HG03460 (cell line): ENCODE measurements around the gene RRAGD.
A peak's percentile ranks its signal among the peaks of the same experiment; 100 is the strongest.

Experiments used
- ATAC-seq: cut with Tn5 transposase; IDR thresholded peaks from one replicate; pipeline ENCODE4 v1.9.1; 2021; ENCODE audit not compliant: unreplicated experiment

Gene RRAGD, protein sequence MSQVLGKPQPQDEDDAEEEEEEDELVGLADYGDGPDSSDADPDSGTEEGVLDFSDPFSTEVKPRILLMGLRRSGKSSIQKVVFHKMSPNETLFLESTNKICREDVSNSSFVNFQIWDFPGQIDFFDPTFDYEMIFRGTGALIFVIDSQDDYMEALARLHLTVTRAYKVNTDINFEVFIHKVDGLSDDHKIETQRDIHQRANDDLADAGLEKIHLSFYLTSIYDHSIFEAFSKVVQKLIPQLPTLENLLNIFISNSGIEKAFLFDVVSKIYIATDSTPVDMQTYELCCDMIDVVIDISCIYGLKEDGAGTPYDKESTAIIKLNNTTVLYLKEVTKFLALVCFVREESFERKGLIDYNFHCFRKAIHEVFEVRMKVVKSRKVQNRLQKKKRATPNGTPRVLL

DNA sequence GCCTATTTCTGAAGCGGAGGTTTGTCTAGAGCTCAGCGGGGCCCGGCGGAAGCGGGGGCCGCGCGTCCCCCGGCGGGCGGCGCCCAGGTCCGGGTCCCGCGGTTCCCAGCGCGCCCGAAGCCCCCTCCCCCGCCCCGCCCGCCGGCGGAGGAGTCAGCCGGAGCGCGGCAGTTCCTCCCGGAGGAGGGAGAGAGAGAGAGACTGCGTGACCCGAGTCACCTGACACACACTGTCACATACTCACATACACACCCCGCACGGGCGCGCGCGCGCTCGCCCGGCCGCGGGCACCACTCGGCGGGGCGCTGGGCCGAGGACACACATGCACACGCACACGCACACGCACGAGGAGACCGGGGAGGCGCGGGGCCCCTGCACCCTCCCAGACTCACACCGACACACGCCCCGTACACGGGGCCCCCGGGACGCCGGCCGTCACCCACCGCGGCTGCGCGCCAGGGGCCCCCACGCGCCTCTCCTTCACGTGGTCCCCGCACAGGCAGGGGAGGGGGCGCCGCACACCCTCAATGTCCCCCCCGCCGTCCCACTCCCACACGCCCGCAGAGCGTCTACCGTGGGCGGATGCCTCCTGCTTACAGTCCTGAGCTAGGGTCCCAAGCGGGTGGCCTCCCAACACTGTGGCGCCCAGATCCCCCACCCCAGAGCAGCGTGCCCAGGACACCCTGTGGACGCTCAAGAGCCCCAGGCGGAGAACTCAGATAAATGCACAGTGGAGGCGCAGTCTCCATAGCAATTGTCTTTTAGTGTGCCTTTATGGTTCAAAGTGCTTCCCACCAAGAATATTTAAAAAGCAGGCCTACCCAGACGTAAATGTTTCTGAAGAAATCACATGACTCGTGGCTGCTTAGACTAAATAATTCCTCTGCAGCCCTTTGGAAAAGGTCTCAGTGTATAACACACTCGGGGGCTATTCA, at the start of gene RRAGD:
Gene RRAGD, minus strand, starts transcription at position 203 of the 935 bp plus-strand sequence. CDS start 280 bp downstream, outside the sequence.
- ATAC-seq: peak; percentile 81

DNA sequence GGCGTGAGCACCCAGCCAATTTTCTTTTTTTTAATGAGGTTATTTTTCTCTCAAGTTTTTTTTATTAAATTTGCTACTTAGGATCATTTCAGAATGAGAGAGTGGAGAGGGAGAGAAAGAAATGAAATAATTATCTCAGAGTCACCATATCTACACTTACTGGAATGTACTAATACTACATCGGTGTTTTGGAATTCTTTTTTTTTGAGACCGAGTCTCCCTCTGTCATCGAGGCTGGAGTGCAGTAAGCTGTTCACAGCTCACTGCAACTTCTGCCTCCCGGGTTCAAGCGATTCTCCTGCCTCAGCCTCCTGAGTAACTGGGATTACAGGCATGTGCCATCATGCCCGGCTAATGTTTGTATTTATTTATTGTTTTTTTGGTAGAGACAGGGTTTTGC, 48.6 kb upstream of the RRAGD start:
- no peak for ATAC-seq

DNA sequence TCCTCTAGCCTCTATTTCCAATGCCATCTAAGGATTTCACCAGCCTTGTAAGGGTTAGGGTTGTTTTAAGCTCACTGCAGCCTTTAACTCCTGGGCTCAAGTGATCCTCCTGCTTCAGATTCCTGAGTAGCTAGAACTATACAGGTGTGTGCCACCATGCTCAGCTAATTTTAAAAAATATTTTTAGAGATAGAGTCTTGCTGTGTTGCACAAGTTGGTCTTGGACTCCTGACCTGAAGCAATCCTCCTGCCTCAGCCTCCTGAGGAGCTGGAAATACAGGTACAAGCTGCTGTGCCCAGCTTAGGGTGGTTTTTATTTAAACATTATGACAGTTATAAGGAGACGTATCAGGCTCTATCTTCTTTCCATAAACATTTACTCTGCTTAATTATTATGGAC, 47.4 kb upstream of the RRAGD start:
- ATAC-seq: no peak

DNA sequence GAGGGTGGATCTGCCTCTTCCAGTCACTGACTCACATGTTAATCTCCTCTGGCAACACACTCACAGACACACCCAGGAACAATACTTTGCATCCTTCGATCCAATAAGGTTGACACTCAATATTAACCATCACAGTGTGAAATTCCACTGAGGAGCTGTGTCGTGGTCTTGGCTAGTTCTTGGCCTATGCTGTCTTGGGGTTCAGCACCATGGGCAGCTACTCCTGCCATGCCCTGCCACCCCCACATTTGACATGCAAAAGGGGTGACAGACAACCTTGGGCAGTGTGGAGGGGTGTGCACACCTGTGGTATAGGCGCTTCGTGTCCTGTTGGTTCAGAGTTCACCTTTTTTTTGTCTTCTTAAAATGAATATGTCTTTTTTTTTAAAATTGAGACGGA, 46.6 kb upstream of the RRAGD start:
- no peak for ATAC-seq

DNA sequence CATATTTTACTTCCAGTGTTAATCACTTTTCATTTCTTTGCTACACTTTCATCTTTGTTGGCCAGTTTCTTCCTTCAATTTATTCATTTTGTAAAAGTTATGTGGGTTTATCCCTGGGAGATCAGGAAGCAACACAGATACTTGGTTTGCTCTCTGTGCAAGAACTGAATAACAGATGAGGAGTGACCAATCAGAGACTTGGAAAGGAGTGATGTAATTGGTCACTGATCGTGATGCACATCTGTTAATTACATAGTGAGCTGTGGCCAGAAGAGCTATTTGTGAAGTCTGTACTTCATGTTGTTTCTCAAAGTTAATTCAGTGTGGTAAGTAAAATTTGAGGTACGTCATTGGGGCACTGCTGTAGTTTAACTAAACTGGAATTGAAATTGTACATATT, 42.2 kb upstream of the RRAGD start:
- ATAC-seq: no peak

DNA sequence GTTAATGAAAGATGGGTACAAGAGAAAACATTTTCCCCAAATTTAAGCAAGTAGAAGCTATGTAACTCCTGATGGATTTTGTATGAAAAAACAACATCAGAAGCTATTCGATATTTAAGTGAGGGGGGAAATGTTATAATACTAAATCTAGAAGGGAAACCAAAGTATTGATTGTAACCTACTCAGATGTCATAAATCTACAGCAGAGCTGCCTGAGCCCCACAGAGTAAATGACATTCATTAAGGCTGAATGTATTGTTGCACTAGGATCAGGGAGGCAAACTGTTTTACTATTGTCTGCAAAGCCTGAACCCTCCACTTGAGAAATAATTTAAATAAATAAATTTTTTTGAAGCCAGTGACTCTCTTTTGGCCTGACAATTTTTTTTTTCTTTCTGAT, 40.2 kb upstream of the RRAGD start:
- ATAC-seq: no peak

DNA sequence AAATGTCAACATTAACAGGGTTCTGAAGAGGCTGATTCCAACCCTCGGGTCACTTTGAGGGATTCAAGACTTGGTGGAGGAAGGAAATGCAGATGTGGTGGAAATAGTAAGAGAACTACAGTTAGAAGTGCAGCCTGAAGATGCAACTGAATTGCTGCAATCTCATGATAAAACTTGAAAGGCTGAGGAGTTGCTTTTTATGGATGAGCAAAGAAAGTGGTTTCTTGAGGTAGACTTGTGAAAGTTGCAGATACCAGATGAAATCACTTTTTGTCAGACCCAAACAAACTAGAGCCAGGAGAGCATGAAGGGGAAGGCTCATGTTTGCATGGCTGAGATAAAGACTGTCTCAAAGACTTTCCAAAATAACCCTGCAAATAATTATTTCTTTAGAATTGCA, 37.1 kb upstream of the RRAGD start:
- ATAC-seq: no peak

DNA sequence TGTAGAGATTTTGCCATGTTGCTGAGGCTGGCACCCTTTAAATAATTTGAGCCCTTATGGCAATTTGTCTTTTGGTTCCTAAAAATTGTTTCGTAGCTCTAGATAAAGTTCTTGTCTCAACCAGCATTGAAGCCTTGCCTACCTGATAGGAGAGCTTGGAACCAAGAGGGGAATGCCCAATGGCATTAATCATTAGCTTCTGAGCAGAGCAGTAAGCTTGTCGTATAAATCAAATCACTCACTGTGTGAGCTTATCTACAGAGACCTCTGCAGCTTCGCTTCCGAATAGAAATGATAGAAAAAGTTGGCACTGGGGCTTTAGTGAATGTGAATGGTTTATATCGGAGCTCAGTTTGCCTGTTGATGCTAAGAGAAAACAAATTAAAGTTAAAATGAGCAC, 31.6 kb upstream of the RRAGD start:
- no peak for ATAC-seq

DNA sequence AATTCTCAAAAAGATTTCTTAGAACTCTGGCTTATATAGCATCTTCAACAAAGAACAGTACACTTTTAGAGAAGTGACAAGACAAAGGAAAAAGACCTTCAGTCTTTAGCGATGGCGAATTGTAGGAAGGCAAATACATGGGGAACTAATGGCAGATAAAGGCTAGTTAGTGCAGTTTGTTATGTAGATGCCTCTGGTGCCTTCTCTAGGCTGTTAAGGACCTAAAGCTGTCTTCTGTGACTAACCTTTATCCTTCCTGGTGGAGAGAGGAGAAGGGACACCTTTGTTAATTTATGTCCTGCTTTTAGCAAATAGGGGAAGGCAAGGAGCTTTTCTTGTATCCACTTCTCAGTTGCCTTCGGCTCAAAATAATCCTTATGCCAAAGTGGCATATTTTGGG, 28.1 kb upstream of the RRAGD start:
- no peak for ATAC-seq

DNA sequence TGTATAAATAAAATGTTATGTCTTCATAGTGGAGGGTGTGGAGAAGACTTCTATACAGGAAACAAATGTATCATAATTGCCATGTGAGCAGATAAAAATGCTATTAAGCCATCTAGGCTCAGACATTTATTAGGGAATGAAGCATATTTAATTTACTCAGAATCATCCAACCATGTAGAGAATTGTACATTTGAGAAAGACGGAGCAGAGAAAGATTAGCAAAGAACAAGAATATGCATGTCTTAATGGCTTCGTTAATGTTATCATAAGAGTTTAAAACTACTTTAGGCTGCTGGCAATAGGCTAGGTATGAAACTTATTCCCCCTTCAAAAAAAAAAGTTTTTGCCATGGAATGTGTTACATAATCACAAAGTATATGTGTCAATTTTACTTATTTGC, 26.9 kb upstream of the RRAGD start:
- ATAC-seq: no peak

DNA sequence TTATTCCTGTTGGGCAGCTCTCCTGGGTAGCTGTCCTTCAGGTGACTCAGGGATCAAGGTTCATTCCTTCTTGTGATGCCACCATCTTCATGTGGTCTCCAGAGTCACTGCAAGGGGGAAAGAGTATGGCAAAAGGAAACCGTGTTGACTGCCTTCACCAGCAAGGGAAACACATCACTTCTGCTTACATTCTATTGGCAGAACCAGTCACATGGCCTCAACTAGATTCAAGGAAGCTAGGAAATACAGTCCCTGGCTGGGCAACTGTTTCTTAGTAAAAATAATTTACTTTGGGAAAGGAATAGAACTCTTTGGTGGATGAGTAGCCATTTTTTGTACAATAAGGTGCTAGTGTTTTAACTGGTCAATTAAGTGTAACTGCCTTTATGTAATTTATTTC, 26.2 kb upstream of the RRAGD start:
- ATAC-seq: no peak

DNA sequence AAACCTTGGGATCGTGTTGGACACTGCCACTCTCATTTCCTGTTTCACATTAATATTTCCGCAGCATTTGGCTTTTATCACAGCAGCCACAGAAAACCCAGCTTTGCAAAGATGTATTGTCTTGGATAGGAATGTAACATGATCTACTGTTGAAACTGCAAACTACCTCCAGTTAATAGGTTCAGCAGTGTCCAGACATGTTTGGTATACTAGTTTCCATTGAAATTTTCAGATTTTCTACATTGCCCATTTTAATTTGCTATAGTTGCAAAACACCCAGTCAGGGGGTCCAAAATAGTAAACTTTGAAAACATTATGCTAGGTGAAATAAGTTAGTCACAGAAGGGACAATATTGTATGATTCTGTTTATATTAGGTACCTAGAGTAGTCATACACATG, 24.2 kb upstream of the RRAGD start:
- no peak for ATAC-seq

DNA sequence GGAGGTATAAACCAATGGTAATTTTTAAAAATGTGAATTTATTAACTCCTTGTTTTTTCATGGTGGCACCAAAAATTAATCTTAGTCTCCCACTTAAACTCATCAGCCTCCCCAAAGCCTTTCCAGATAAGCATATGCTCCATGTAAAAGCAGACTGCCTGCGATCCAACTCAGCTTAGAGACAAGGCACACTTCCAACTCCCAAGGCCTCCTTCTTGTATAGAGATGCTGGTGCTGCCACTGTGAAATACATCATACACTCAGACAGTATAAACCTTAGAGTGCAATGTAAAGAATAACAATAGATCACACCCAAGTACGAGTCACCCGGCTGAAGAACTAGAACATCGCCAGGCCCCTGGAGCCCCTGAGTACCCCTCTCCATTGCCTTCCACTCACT, 22.9 kb upstream of the RRAGD start:
- no peak for ATAC-seq

DNA sequence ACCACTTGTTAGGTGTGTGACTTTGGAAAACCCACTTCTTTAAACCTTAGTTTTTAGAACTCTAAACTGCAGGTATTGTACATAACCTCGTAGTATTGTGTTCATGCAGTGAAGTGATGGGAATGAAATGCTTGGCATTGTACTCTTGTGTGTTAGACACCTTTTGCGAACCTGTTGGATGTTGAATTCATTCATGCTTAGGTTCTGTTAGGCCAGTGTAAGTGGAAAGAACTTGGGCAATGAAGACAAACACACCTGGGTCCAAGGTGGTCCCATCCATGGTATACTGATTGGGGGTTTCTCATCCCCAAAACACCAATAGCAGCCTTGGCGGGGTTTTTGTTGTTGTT, 22.1 kb upstream of the RRAGD start:
- no peak for ATAC-seq

DNA sequence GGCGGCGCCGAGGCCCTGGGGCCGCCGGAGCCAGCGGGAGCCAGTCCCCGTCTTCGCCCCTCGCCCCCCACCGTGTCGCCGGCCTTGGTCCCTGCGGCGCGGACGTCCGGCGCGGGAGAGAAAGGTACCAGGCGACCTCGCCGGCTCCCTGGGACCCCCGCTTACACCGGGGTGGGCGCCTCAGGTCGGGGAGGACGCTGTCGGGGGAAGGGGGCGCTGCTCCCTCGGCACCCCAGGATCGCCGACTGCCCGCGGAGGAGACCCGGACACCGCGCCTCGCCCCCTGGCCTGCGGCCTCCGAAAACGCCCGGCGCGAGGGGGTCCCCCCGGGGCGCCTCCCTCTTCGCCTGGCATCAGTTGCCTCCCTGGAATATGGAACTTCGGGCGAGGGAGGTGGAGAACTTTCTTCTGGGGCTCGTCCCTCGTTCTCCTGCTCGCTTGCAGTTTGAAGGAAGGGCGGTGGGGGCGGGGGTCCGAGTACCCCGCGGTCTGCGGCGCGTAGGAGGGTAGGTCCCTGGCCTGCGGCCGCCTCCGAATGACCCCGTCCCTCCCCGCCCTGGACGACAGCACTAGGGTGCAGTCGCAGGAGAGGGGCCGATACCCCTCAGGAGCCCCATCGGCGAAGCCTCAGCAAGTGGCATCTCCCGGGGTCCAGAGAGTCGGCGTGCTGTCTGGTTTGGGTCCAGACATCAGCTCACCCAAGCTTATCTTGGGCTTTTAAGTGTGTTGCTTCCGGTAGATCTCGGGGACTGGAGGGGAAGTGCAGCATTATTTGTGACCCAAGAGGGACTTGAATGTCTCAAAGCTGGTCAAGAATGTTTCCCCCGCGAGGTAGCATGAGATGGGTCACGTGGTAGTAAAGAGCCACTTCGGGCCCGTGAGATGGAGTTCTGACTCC, 21.4 kb upstream of the RRAGD start:
- peak; percentile 47 for ATAC-seq

DNA sequence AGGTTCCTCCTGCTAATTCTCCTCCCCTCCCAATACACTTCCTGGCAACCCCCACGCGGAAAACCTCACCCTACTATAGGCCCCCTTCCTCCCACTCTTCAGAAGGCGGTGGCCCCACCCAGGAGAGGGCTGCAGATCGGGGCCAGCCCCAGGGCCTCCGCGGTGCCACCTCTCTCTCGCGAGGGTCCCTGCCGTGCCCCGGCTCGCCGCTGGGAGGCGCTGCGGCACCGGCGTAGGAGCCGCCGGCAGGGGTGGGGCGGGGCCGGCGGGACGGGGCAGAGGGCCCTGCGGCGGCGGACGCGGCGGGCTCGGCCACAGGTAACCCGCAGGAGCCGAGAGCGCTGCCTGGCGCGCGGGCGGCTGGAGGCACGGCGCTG, 20.8 kb upstream of the RRAGD start, which contains the start of gene ANKRD6:
Gene ANKRD6, plus strand, starts transcription at position 278 of the 377 bp plus-strand sequence. CDS start 133,825 bp downstream, outside the sequence.
- ATAC-seq: peak; percentile 85

DNA sequence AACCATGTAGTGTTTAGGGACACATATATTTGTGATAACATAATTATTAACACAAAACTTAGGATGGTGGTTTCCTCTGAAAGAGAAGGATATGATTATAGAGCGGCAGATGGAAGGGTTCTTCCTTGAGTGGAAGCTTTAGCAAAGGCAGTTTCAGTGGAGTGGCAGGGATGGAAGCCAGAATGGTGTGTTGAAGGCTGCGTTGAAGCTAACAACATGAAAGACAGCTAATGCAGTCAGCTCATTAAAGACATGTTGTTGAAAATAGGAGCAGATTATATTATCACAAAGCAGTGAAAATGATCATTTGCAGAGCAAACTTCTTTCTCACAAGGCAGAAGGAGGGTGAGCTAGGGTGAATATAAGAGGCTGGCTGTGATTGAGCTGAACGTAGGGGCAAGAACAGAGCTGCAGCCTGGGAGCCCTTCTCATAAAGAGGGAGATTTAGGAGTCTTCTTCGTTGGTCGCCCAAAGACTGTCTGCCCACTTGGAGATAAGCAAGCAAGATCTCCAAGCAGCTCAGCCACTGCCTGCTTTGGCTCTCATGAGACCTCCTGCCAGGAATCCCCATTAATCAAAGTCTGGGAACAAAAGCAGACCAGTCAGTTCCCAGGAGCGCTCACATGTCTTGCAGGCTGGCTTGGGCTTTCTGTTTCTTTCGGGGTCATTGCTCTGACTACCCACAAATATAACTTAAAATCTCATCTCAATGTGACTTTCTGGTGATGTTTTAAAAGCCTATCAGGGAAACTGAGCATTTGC, 18.3 kb upstream of the RRAGD start:
- ATAC-seq: no peak

DNA sequence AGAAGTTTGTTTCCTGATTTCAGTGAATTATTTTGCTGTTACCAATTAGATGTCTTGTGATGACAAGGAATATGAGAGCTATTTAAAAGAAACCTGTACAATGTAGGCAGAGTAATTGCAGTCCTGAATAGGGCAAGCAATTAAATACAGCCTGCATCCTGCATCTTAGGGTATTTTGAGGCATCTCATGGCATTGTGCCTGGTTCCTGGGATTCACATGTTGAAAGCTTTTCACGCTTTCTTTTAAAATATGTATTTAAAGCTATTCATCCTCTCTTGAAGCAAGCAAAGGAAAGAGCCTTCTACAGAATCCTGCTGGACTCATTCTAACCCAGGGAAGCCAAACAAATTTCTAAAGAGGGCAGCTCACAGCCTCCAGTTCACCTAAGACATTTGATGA, 4.7 kb upstream of the RRAGD start:
- no peak for ATAC-seq

DNA sequence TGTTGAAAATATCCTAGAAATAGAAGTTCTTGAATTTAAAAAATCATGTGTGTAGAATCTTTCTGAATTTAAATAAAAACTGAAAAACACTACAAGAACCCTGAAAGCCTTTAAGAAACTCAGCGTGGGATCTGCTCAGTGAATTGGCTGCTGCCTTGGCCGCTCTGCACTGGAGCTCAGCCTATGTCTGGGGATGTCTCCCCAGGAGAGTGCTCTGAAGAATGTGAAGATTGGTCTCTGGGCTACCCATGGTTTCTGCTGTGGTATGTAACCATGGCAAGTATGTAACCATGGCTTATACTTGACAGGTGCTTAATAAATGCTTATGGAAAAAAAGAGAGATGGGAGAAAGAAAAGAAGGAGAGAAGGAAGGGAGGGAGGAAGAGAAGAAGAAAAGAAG, 3.1 kb upstream of the RRAGD start:
- ATAC-seq: no peak

DNA sequence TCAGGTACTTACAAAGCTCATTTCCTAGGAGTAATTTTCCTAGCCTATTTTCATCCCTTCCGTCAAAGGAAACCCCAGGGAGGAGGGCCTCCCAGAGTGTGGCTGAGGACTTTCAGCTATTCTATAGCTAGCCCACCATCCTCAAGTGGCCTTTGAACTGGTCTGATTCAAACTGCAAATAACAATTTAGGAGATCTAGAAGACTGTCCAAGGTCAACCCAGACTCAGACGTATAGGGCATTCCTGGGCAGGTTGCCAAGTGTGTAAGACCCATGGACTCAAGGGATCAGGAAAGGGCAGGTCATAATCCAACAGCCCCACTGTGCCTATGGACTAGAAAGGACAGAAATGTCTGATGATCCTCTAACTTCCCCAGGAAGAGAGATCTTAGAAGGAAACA, 2.1 kb upstream of the RRAGD start:
- no peak for ATAC-seq
